Stomach (tissue), 9 donors: ENCODE measurements around the gene MARCKSL1. TPM values are rescaled to one million over a fixed set of nuclear protein-coding genes. Genes with fewer than 3 reads are reported as not detected.

Source experiments
- DNase-seq, 2 donors: peaks; one replicate each; pipeline versions ENCODE4 v3.0.0 to v3.0.0-alpha.2; 2013 to 2019
- H3K27ac ChIP-seq, 5 donors: fragments of 200-600 bp in 4 of 5; sonication (generic) in 4 of 5; one replicate each; pipeline ENCODE4 v1.5.1; 2013 to 2019; ENCODE audit warnings: mild to moderate bottlenecking in 1 of 5, moderate library complexity in 1 of 5
- H3K27me3 ChIP-seq, 3 donors: fragments of 200-600 bp; sonication (generic); one replicate each; pipeline ENCODE4 v1.5.1; 2017 to 2019; ENCODE audit warnings: mixed run types in 1 of 3
- H3K36me3 ChIP-seq, 4 donors: fragments of 200-600 bp; sonication (generic); 1 replicate in 3 of 4; 2 replicates in 1 of 4; pipeline ENCODE4 v1.5.1; 2016 to 2019
- H3K4me1 ChIP-seq, 4 donors: fragments of 200-600 bp; sonication (generic); one replicate each; pipeline ENCODE4 v1.5.1; 2016 to 2019
- H3K4me3 ChIP-seq, 4 donors: fragments of 200-600 bp; sonication (generic) in 3 of 4; one replicate each; pipeline ENCODE4 v1.5.1; 2016 to 2019; ENCODE audit warnings: mild to moderate bottlenecking in 1 of 4
- H3K9me3 ChIP-seq, 4 donors: fragments of 200-600 bp; sonication (generic); one replicate each; pipeline ENCODE4 v1.5.1; 2016 to 2019
- EP300 ChIP-seq: sonication (generic); formaldehyde crosslinking; IDR thresholded peaks from one replicate; pipeline ENCODE4 v1.6.1; 2017; ENCODE audit warnings: antibody characterized with exemption
- POLR2A ChIP-seq, 4 donors: fragments of 450-650 bp; IDR thresholded peaks; one replicate each; pipeline ENCODE4 v1.6.1; 2016; ENCODE audit warnings: antibody characterized with exemption in 4 of 4, control low read depth in 2 of 4, mild to moderate bottlenecking in 1 of 4, moderate library complexity in 1 of 4
- POLR2AphosphoS5 ChIP-seq, 3 donors: sonication (generic); formaldehyde crosslinking; IDR thresholded peaks; one replicate each; pipeline ENCODE4 v1.6.1; 2016; ENCODE audit warnings: antibody characterized with exemption in 3 of 3
- WGBS, 5 donors: extraction: QIAGEN DNeasy Blood & Tissue Kit in 3 of 5; methylation state at CpG; one replicate each; pipeline versions ENCODE4 v1.1.5 to v1.1.7; 2013 to 2018; 5-methylcytosine and 5-hydroxymethylcytosine counted together
- intact Hi-C: fragments of 100-400 bp; cut with DNase I; formaldehyde crosslinking; loops from one replicate; pipeline ENCODE4 v1.15.1; 2023; ENCODE audit warnings: low total_unique reads
- polyA plus RNA-seq, 3 donors: library from polyadenylated mRNA; stranded (reverse); fragments of 200-250 nt; gene quantifications; one replicate each; pipeline ENCODE4 v1.2.3, GENCODE V29; 2013
- total RNA-seq, 5 donors: library from RNA; depleted of rRNA; stranded (reverse); fragments of >200 nt; gene quantifications; one replicate each; pipeline versions ENCODE4 v1.1.0 to v1.2.3, GENCODE V29; 2014 to 2016
- TF ChIP-seq, protein P1 (sequence below), 7 experiments: fragments of 450-650 bp in 4 of 7; fragments of 200-600 bp in 3 of 7; sonication (generic) in 3 of 7; IDR thresholded peaks; one replicate each; pipeline ENCODE4 v1.5.1; 2016 to 2019; ENCODE audit warnings: antibody characterized with exemption in 7 of 7, control low read depth in 2 of 7, mild to moderate bottlenecking in 1 of 7
- donor health status: healthy with polysubstance abuse.
- donor health status: Bipolar disorder and iron deficiency.
- donor health status: healthy.

MARCKSL1 gene
- total and polyA plus RNA-seq, 8 donors = 7.6 to 100 (median 47.1) TPM

DNA sequence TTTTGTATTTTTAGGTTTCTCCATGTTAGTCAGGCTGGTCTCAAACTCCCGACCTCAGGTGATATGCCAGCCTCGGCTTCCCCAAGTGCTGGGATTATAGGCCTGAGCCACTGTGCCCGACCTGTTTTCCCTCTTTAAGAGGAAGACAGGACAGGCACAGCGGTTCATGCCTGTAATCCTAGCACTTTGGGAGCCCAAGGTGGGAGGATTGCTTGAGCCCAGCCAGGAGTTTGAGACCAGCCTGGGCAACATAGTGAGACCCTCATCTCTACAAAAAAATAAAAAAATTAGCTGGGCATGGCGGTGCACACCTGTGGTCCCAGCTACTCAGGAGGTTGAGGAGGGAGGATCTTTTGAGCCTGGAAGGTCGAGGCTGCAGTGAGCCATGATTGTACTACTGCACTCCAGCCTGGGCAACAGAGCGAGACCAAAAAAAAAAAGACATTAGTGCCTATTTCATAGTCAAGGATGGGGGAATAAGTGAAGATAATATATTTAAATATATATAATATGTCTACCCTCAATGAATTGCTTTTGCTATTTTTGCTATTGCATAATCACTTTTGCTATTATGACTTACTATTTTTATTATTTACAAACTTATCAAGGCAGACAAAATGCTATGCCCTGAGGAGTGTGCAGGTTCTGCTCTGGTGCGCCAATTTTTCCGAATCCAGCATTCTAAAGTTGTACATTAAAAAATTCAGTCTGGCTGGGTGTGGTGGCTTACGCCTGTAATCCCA lies 17.7 kb downstream of the MARCKSL1 start:
- WGBS, 5 donors = 85 to 93% (median 92%) methylated on average over 10 of the region's 10 CpGs
- H3K9me3 ChIP-seq = no peaks in the 10 kb centered on the region
- no peak overlapping the region for H3K4me3 ChIP-seq
- no peaks in the 10 kb centered on the region for H3K27me3 ChIP-seq
- peaks cover 30 to 53% (median 46%) of the 10 kb centered on the region in 4 donors for H3K4me1 ChIP-seq
- H3K27ac ChIP-seq = no peak overlapping the region
- intact Hi-C loops = no loop called here
- DNase-seq = no peak
- peaks cover 10 to 51% (median 47%) of the 10 kb centered on the region in 4 donors for H3K36me3 ChIP-seq
- TF ChIP-seq, protein P1, sequence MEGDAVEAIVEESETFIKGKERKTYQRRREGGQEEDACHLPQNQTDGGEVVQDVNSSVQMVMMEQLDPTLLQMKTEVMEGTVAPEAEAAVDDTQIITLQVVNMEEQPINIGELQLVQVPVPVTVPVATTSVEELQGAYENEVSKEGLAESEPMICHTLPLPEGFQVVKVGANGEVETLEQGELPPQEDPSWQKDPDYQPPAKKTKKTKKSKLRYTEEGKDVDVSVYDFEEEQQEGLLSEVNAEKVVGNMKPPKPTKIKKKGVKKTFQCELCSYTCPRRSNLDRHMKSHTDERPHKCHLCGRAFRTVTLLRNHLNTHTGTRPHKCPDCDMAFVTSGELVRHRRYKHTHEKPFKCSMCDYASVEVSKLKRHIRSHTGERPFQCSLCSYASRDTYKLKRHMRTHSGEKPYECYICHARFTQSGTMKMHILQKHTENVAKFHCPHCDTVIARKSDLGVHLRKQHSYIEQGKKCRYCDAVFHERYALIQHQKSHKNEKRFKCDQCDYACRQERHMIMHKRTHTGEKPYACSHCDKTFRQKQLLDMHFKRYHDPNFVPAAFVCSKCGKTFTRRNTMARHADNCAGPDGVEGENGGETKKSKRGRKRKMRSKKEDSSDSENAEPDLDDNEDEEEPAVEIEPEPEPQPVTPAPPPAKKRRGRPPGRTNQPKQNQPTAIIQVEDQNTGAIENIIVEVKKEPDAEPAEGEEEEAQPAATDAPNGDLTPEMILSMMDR (IDR thresholded peaks at IDR 0.05) = no peak
- TF ChIP-seq EP300 (no peak), POLR2A (IDR thresholded peaks at IDR 0.05) (no peak), POLR2AphosphoS5 (IDR thresholded peaks at IDR 0.05) (no peak)

DNA sequence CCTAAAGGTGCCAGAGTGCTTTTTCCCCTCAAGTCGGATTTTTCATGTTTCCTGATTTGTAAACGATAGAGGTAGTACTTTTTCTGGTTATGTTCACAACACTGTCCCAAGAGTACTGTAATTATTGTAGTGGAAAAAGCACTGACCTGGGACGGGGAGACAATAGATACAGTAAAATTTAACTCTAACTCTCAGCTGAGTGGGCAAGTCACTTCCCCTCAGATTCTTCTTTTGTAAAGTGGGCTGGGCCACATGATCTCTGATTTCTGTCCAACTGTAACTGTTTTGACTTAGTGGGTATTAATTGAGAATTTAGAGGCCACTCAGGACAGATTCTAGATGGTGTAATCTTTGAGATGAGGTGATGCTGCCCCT lies 19.1 kb downstream of the MARCKSL1 start:
- H3K4me1 ChIP-seq = peaks cover 19 to 39% (median 34%) of the 10 kb centered on the region in 4 donors

DNA sequence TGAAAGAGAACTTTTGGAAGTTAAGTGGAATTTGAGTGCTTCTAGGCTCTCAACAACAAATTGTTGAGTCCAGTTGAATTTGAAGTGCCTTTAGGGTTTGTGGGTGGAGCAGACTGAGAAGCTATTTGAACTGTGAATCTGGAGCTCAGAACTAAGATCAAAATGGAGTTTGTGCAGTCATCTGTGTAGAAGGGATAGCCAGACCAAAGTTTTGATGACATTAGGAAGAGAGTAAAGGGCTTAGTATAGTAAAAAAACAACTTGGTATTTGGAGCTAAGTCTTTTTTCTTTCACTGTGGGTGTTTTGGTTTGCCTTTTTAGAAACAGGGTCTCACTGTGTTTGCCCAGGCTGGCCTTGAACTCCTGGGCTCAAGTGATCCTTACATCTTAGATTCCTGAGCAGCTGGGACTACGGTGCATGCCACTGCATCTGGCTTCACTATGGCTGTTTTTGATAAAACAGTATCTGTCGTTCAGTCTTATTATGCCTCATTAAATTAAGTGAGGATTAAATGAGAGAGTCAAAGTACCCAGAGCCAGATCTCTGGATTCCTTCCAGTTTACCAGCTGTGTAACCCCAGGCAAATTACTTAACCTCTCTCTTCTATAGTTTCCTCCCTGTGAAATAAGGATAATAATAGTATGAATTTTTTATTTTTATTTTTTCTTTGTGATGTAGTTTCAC lies 24.2 kb downstream of the MARCKSL1 start:
- TF ChIP-seq, protein P1 (IDR thresholded peaks at IDR 0.05) = no peak
- TF ChIP-seq POLR2A (IDR thresholded peaks at IDR 0.05) = no peak
- TF ChIP-seq POLR2AphosphoS5 (IDR thresholded peaks at IDR 0.05) = no peak
- TF ChIP-seq EP300 = no peak
- no peak overlapping the region for H3K27ac ChIP-seq
- H3K9me3 ChIP-seq = no peaks in the 10 kb centered on the region
- H3K4me3 ChIP-seq = no peak overlapping the region
- DNase-seq = no peak
- WGBS, 5 donors = 45 to 59% (median 50%) methylated on average over 2 of the region's 2 CpGs
- intact Hi-C loops = no loop called here
- H3K36me3 ChIP-seq = peaks cover 0 to 21% (median 10%) of the 10 kb centered on the region in 4 donors
- H3K27me3 ChIP-seq = no peaks in the 10 kb centered on the region
- peaks cover 32 to 56% (median 44%) of the 10 kb centered on the region in 4 donors for H3K4me1 ChIP-seq

More for the DNA sequence above, 19.1 kb downstream of the MARCKSL1 start:
- H3K36me3 ChIP-seq = peaks cover 10 to 50% (median 43%) of the 10 kb centered on the region in 4 donors
- intact Hi-C loops = no loop called here
- H3K9me3 ChIP-seq = no peaks in the 10 kb centered on the region
- no peak overlapping the region for H3K4me3 ChIP-seq
- H3K27me3 ChIP-seq = no peaks in the 10 kb centered on the region
- TF ChIP-seq, protein P1 (IDR thresholded peaks at IDR 0.05) = no peak
- TF ChIP-seq POLR2AphosphoS5 (IDR thresholded peaks at IDR 0.05) (no peak), POLR2A (IDR thresholded peaks at IDR 0.05) (no peak), EP300 (no peak)
- H3K27ac ChIP-seq = peak overlapping the region in 1 of 5 donors; percentile 79
- no peak for DNase-seq
- WGBS, 5 donors = 60 to 75% (median 63%) methylated on average over 3 of the region's 3 CpGs

DNA sequence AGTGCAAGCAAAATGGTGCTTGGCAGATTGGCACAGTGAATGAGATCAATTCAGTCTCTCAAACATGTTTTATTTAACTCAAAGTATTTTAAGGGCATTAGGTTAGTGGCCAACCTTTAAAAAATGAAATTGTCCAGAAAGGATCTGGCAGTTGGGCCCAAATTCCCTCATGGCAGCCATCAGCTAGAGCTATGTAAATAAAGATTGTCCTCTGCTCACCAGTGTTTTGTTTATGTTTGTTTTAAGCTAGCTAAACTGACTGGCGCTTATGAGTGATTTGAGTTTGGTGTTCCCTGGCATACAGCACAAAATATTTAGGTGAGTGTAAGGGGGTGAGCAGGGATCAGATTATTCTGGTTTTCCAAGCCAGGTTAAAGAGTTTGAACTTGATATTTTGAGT lies 26.1 kb downstream of the MARCKSL1 start:
- H3K4me1 ChIP-seq = peaks cover 21 to 46% (median 36%) of the 10 kb centered on the region in 4 donors
- peaks cover 0 to 34% (median 23%) of the 10 kb centered on the region in 4 donors for H3K36me3 ChIP-seq
- no peak for TF ChIP-seq POLR2A (IDR thresholded peaks at IDR 0.05)
- no peak for TF ChIP-seq EP300
- TF ChIP-seq POLR2AphosphoS5 (IDR thresholded peaks at IDR 0.05) = no peak
- TF ChIP-seq, protein P1 (IDR thresholded peaks at IDR 0.05) = no peak
- DNase-seq = no peak
- intact Hi-C loops = no loop called here
- no peak overlapping the region for H3K4me3 ChIP-seq
- WGBS, 5 donors = 15 to 44% (median 26%) methylated on average over 1 of the region's 1 CpG
- H3K9me3 ChIP-seq = no peaks in the 10 kb centered on the region
- no peaks in the 10 kb centered on the region for H3K27me3 ChIP-seq
- H3K27ac ChIP-seq = peak overlapping the region in 1 of 5 donors; percentile 30
